ENCODE results near the gene AQP10.

Gene AQP10

GRCh38 chr1:154323493-154323892 lies 2.6 kb downstream of the AQP10 start:
- H3K27me3 ChIP-seq (ENCODE audit: insufficient read depth, low read depth) = peaks cover 11% of the 10 kb centered on the region
- peaks cover 14% of the 10 kb centered on the region; the same call in 1 of the 2 replicates for H3K79me2 ChIP-seq (ENCODE audit: insufficient read depth, low read depth)
- TF ChIP-seq CTCF (conservative IDR thresholded peaks at IDR 0.05; ENCODE audit: low read depth, low read length) = no peak
- no peak overlapping the region for H3K9ac ChIP-seq
- H4K20me1 ChIP-seq (ENCODE audit: insufficient read depth) = no peaks in the 10 kb centered on the region
- H2AFZ ChIP-seq (ENCODE audit: low read depth) = no peak overlapping the region
- peaks cover 30% of the 10 kb centered on the region for H3K4me1 ChIP-seq (ENCODE audit: low read depth, poor library complexity, severe bottlenecking)
- H3K27ac ChIP-seq = no peak overlapping the region
- no peak overlapping the region for H3K4me3 ChIP-seq (IDR thresholded peaks at IDR 0.05; ENCODE audit: insufficient read depth, low read depth, low read length)
- H3K4me2 ChIP-seq = no peak overlapping the region
- no peaks in the 10 kb centered on the region for H3K36me3 ChIP-seq (ENCODE audit: insufficient read depth)

- H2AFZ ChIP-seq (ENCODE audit: low read depth) = peak overlapping the region; percentile 86
- peaks cover 14% of the 10 kb centered on the region; the same call in 1 of the 2 replicates for H3K79me2 ChIP-seq (ENCODE audit: insufficient read depth, low read depth)
- H3K4me3 ChIP-seq (IDR thresholded peaks at IDR 0.05; ENCODE audit: insufficient read depth, low read depth, low read length) = peak overlapping the region; percentile 96
- H4K20me1 ChIP-seq (ENCODE audit: insufficient read depth) = no peaks in the 10 kb centered on the region
- H3K27me3 ChIP-seq (ENCODE audit: insufficient read depth, low read depth) = peaks cover 11% of the 10 kb centered on the region
- H3K36me3 ChIP-seq (ENCODE audit: insufficient read depth) = no peaks in the 10 kb centered on the region
- TF ChIP-seq CTCF (conservative IDR thresholded peaks at IDR 0.05; ENCODE audit: low read depth, low read length) = no peak
- H3K27ac ChIP-seq = no peak overlapping the region
- H3K4me2 ChIP-seq = peak overlapping the region; percentile 61; the same call in 1 of the 2 replicates
- H3K9ac ChIP-seq = no peak overlapping the region
- peaks cover 35% of the 10 kb centered on the region for H3K4me1 ChIP-seq (ENCODE audit: low read depth, poor library complexity, severe bottlenecking)
Measured at GRCh38 chr1:154324241-154324640, 3.3 kb downstream of the AQP10 start.

GRCh38 chr1:154324669-154325582 lies 4.0 kb downstream of the AQP10 start, which contains the start of gene ATP8B2:
TSS of gene ATP8B2 (plus strand) at chr1:154325525. CDS start at chr1:154328142, 2,617 bp downstream.
- Histone ChIP-seq H2AFZ (ENCODE audit: low read depth) (peak within 1 kb of the TSS; percentile 86), H3K4me2 (peak within 1 kb of the TSS; percentile 95), H3K27ac (peak within 1 kb of the TSS; percentile 59), H3K36me3 (ENCODE audit: insufficient read depth) (no peaks in the 10 kb centered on the region), H3K4me3 (IDR thresholded peaks at IDR 0.05; ENCODE audit: insufficient read depth, low read depth, low read length) (peak within 1 kb of the TSS; percentile 96), H3K79me2 (ENCODE audit: insufficient read depth, low read depth) (peaks cover 14% of the 10 kb centered on the region; the same call in 1 of the 2 replicates), H3K27me3 (ENCODE audit: insufficient read depth, low read depth) (peaks cover 11% of the 10 kb centered on the region), H3K9ac (peak within 1 kb of the TSS; percentile 70), H3K4me1 (ENCODE audit: low read depth, poor library complexity, severe bottlenecking) (peaks cover 42% of the 10 kb centered on the region), H4K20me1 (ENCODE audit: insufficient read depth) (no peaks in the 10 kb centered on the region)
- TF ChIP-seq CTCF (conservative IDR thresholded peaks at IDR 0.05; ENCODE audit: low read depth, low read length) = peak; percentile 100

GRCh38 chr1:154325583-154326545 lies 5.0 kb downstream of the AQP10 start:
- peak; percentile 91 for TF ChIP-seq CTCF (conservative IDR thresholded peaks at IDR 0.05; ENCODE audit: low read depth, low read length)
- peak overlapping the region; percentile 95 for H3K4me2 ChIP-seq
- peak overlapping the region; percentile 86 for H2AFZ ChIP-seq (ENCODE audit: low read depth)
- H3K36me3 ChIP-seq (ENCODE audit: insufficient read depth) = no peaks in the 10 kb centered on the region
- peak overlapping the region; percentile 70 for H3K9ac ChIP-seq
- peak overlapping the region; percentile 96 for H3K4me3 ChIP-seq (IDR thresholded peaks at IDR 0.05; ENCODE audit: insufficient read depth, low read depth, low read length)
- H3K79me2 ChIP-seq (ENCODE audit: insufficient read depth, low read depth) = peaks cover 14% of the 10 kb centered on the region; the same call in 1 of the 2 replicates
- H3K4me1 ChIP-seq (ENCODE audit: low read depth, poor library complexity, severe bottlenecking) = peaks cover 44% of the 10 kb centered on the region
- peaks cover 11% of the 10 kb centered on the region for H3K27me3 ChIP-seq (ENCODE audit: insufficient read depth, low read depth)
- no peaks in the 10 kb centered on the region for H4K20me1 ChIP-seq (ENCODE audit: insufficient read depth)
- peak overlapping the region; percentile 59 for H3K27ac ChIP-seq
